A673 (cell line): ENCODE measurements around the gene MPEG1. TPM values are rescaled to one million over a fixed set of nuclear protein-coding genes. Genes with fewer than 3 reads are reported as not detected.

ENCODE experiments used
- BruUV-seq: library from RNA; stranded (reverse); fragments of 400-500 nt; replicated peaks from 2 replicates; lab custom pipeline; 2021; lab: Mats Ljungman, UMichigan
- CTCF ChIA-PET: fragments of 300-600 bp; sonication (Branson Sonifier 250); formaldehyde crosslinking; loops from one replicate; lab custom pipeline; 2022; ENCODE audit warnings: antibody characterized with exemption; lab: Charles Lee
- POLR2A ChIA-PET: fragments of 300-600 bp; sonication (Branson Sonifier 250); formaldehyde crosslinking; loops from one replicate; lab custom pipeline; 2022; ENCODE audit warnings: antibody characterized with exemption; ENCODE audit not compliant: low non-redundant PET; lab: Charles Lee
- DNase-seq: peaks from one replicate; pipeline ENCODE4 v3.0.0-alpha.2; 2015; ENCODE audit warnings: low spot score
- H3K27ac ChIP-seq: fragments of 200-600 bp; sonication (generic); 2 replicates; pipeline ENCODE4 v1.5.1; 2016; ENCODE audit warnings: mixed run types, low read depth, mild to moderate bottlenecking, mixed read lengths, antibody characterized with exemption, low read length; ENCODE audit not compliant: poor library complexity, severe bottlenecking
- H3K27me3 ChIP-seq: fragments of 200-600 bp; sonication (generic); replicated peaks from 2 replicates; pipeline ENCODE4 v1.6.1; 2017; ENCODE audit warnings: mixed run types, low read depth, mild to moderate bottlenecking, mixed read lengths, antibody characterized with exemption, low read length; ENCODE audit not compliant: insufficient read depth, poor library complexity
- H3K36me3 ChIP-seq: fragments of 200-600 bp; sonication (generic); 2 replicates; pipeline ENCODE4 v1.6.1; 2016; ENCODE audit warnings: mixed run types, mild to moderate bottlenecking, mixed read lengths, antibody characterized with exemption, low read length; ENCODE audit not compliant: insufficient read depth, poor library complexity, severe bottlenecking
- H3K4me1 ChIP-seq: fragments of 200-600 bp; sonication (generic); 2 replicates; pipeline ENCODE4 v1.6.1; 2017; ENCODE audit warnings: mixed run types, mild to moderate bottlenecking, mixed read lengths, antibody characterized with exemption, low read length; ENCODE audit not compliant: insufficient read depth, poor library complexity, severe bottlenecking
- H3K4me3 ChIP-seq: fragments of 200-600 bp; sonication (generic); 2 replicates; pipeline ENCODE4 v1.5.1; 2016; ENCODE audit warnings: low read depth, mixed run types, mild to moderate bottlenecking, mixed read lengths, low read length; ENCODE audit not compliant: poor library complexity, severe bottlenecking
- H3K9me3 ChIP-seq: fragments of 200-600 bp; sonication (generic); 2 replicates; pipeline ENCODE4 v1.6.1; 2016; ENCODE audit warnings: mixed run types, low read depth, mild to moderate bottlenecking, mixed read lengths, antibody characterized with exemption, low read length; ENCODE audit not compliant: poor library complexity, severe bottlenecking
- EZH2 ChIP-seq: fragments of 200-600 bp; sonication (generic); IDR thresholded peaks from 2 replicates; pipeline ENCODE4 v1.6.1; 2017; ENCODE audit warnings: borderline replicate concordance, low read depth, mild to moderate bottlenecking, mixed read lengths, antibody characterized with exemption, low read length; ENCODE audit not compliant: poor library complexity, severe bottlenecking
- intact Hi-C: fragments of 100-400 bp; cut with micrococcal nuclease; formaldehyde crosslinking; loops from one replicate; pipeline ENCODE4 v1.10.0; 2022; ENCODE audit not compliant: unreplicated experiment
- total RNA-seq: library from RNA; stranded (reverse); gene quantifications from 2 replicates; pipeline ENCODE4 v1.2.3, GENCODE V29; 2021
- TF ChIP-seq, protein P1 (sequence below): fragments of 300-800, 200-600 bp; sonication (generic); conservative IDR thresholded peaks from 2 replicates; pipeline ENCODE4 v1.5.1; 2017; ENCODE audit warnings: low read depth, mild to moderate bottlenecking, antibody characterized with exemption, low read length, moderate library complexity, mixed read lengths

Gene MPEG1
- total RNA-seq, 1 experiment from 2014 or later = not detected

DNA sequence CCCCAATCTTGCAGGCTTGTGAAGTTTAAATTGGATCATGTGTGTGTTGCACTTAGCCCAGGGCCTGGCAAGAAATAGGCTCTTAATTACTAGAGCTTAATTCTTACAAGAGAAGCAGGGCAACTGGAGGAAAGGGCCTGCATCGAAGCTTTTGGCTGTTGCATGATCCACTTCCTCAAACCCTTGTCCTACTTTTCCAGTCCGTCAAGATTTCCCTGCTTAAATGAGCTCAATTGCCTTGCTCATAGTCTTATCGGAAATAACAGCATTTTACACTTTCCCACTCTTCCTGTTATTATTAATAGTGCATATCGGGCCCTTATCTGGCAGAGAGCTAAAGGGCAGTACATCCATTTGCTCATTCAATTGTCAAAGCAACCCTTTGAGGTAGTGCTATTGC, 22.7 kb downstream of the MPEG1 start:
- no peaks in the 10 kb centered on the region for H3K36me3 ChIP-seq
- POLR2A ChIA-PET = no interaction called here
- no peaks in the 10 kb centered on the region for H3K4me1 ChIP-seq
- TF ChIP-seq EZH2 = no peak
- TF ChIP-seq, protein P1, sequence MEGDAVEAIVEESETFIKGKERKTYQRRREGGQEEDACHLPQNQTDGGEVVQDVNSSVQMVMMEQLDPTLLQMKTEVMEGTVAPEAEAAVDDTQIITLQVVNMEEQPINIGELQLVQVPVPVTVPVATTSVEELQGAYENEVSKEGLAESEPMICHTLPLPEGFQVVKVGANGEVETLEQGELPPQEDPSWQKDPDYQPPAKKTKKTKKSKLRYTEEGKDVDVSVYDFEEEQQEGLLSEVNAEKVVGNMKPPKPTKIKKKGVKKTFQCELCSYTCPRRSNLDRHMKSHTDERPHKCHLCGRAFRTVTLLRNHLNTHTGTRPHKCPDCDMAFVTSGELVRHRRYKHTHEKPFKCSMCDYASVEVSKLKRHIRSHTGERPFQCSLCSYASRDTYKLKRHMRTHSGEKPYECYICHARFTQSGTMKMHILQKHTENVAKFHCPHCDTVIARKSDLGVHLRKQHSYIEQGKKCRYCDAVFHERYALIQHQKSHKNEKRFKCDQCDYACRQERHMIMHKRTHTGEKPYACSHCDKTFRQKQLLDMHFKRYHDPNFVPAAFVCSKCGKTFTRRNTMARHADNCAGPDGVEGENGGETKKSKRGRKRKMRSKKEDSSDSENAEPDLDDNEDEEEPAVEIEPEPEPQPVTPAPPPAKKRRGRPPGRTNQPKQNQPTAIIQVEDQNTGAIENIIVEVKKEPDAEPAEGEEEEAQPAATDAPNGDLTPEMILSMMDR = no peak
- CTCF ChIA-PET = interaction anchor here (0.6 kb wide), 2 partner anchors 18 to 27 kb away, joined by 3 to 4 read pairs; partner anchors contain the start of gene DTX4
- H3K27me3 ChIP-seq = no peaks in the 10 kb centered on the region
- no peak for DNase-seq
- BruUV-seq = no TSS peak
- H3K27ac ChIP-seq = no peak overlapping the region
- no peaks in the 10 kb centered on the region for H3K9me3 ChIP-seq
- no peak overlapping the region for H3K4me3 ChIP-seq
- intact Hi-C loops = loop anchor here (10.0 kb wide), 1 partner anchor 365 kb away; no protein-coding TSS in a partner anchor

DNA sequence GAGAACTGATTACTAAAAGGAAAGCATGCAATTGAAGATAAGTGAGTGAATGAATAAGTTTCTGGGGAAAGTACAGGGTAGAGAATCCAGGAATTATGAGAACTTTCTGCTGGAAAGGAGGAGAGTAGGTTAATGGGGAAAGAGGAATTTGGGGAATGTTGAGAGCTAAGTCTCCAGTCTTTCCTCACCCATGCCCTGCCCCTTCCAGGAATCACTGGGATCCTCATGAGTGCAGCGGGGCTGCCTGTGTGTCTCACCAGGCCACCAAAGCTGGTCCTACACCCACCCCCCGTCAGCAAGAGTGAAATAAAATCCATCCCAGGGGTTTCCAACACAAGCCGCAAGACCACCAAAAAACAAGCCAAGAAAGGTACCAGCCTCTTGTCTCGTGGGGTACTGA, 23.8 kb downstream of the MPEG1 start:
- DNase-seq = no peak
- Histone ChIP-seq H3K27ac (no peak overlapping the region), H3K9me3 (no peaks in the 10 kb centered on the region), H3K4me1 (no peaks in the 10 kb centered on the region), H3K36me3 (no peaks in the 10 kb centered on the region), H3K27me3 (no peaks in the 10 kb centered on the region), H3K4me3 (no peak overlapping the region)
- no TSS peak for BruUV-seq
- intact Hi-C loops = no loop called here
- ChIA-PET CTCF (no interaction called here), POLR2A (no interaction called here)
- TF ChIP-seq, protein P1 = no peak
- TF ChIP-seq EZH2 = no peak

DNA sequence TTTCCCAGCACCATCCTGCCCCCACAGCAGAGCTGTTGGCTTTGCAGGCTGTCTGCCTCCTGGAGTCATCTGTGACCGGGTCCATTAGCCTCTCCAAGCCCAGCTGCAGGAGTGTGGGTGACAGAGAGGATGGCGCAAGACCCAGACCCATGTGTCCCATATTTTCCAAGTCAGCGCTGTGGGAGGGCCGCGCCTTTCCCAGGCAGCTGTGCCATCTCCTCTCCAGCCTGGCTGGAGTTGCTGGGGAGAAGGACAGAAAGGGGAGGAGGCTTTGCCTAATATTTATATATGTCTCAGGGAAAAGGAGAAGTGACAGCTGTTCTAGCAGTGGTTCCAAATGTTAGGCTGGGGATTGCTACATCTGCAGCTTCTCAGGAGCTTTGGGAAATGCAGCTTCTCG, 25.1 kb downstream of the MPEG1 start:
- ChIA-PET CTCF (interaction anchor here (3.0 kb wide), 1 partner anchor 16 kb away, joined by 35 read pairs; the partner anchor contains the start of gene DTX4), POLR2A (interaction anchor here (0.6 kb wide), 1 partner anchor 40 kb away, joined by 4 read pairs; no protein-coding TSS in a partner anchor)
- no peak for DNase-seq
- no peak for TF ChIP-seq EZH2
- TF ChIP-seq, protein P1 = no peak
- no peaks in the 10 kb centered on the region for H3K27me3 ChIP-seq
- H3K4me1 ChIP-seq = no peaks in the 10 kb centered on the region
- no TSS peak for BruUV-seq
- no peak overlapping the region for H3K4me3 ChIP-seq
- intact Hi-C loops = loop anchor here (2.0 kb wide), 1 partner anchor 15 kb away; the partner anchor contains the start of gene DTX4
- H3K27ac ChIP-seq = no peak overlapping the region
- no peaks in the 10 kb centered on the region for H3K36me3 ChIP-seq
- no peaks in the 10 kb centered on the region for H3K9me3 ChIP-seq
